Bronchial epithelial cell (primary cell): Measurements from ENCODE around the gene SEMA6A. TPM values are rescaled to one million over a fixed set of nuclear protein-coding genes. Genes with fewer than 3 reads are reported as not detected.

Source experiments
- DNase-seq: peaks from one replicate; pipeline ENCODE4 v3.0.0-alpha.2; 2010; ENCODE audit warnings: low read depth
- FAIRE-seq: peaks from 2 replicates; lab custom pipeline; 2011; peaks lifted over from hg19 to GRCh38; lab: Jason Lieb, UNC
- H3K27me3 ChIP-seq: 2 replicates; pipeline ENCODE4 v1.5.1; 2011; ENCODE audit warnings: low read length; ENCODE audit not compliant: control insufficient read depth, insufficient read depth
- H3K36me3 ChIP-seq: 2 replicates; pipeline ENCODE4 v1.5.1; 2011; ENCODE audit warnings: low read length; ENCODE audit not compliant: control insufficient read depth, insufficient read depth
- H3K4me3 ChIP-seq: 2 replicates; pipeline ENCODE4 v1.5.1; 2011; ENCODE audit warnings: mild to moderate bottlenecking, low read depth, low read length, control low read depth
- total RNA-seq: library from RNA; depleted of rRNA; stranded (reverse); fragments of >200 nt; gene quantifications from 2 replicates; pipeline ENCODE4 v1.2.1, GENCODE V29; 2014
- TF ChIP-seq, protein P1 (sequence below): IDR thresholded peaks from 2 replicates; pipeline ENCODE4 v1.5.1; 2011; ENCODE audit warnings: mild to moderate bottlenecking, moderate library complexity, low read length, control low read depth, inconsistent platforms; ENCODE audit not compliant: insufficient read depth, severe bottlenecking

SEMA6A gene
- total RNA-seq, 1 donor from 2014 or later = 0.53 TPM

GRCh38 chr5:116418016-116418415 is 156.6 kb downstream of the SEMA6A start:
- TF ChIP-seq, protein P1, sequence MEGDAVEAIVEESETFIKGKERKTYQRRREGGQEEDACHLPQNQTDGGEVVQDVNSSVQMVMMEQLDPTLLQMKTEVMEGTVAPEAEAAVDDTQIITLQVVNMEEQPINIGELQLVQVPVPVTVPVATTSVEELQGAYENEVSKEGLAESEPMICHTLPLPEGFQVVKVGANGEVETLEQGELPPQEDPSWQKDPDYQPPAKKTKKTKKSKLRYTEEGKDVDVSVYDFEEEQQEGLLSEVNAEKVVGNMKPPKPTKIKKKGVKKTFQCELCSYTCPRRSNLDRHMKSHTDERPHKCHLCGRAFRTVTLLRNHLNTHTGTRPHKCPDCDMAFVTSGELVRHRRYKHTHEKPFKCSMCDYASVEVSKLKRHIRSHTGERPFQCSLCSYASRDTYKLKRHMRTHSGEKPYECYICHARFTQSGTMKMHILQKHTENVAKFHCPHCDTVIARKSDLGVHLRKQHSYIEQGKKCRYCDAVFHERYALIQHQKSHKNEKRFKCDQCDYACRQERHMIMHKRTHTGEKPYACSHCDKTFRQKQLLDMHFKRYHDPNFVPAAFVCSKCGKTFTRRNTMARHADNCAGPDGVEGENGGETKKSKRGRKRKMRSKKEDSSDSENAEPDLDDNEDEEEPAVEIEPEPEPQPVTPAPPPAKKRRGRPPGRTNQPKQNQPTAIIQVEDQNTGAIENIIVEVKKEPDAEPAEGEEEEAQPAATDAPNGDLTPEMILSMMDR = no peak
- Histone ChIP-seq H3K27me3 (no peaks in the 10 kb centered on the region), H3K4me3 (no peak overlapping the region), H3K36me3 (no peaks in the 10 kb centered on the region)
- FAIRE-seq (no peak), DNase-seq (no peak)

- Histone ChIP-seq H3K27me3 (no peaks in the 10 kb centered on the region), H3K4me3 (no peak overlapping the region), H3K36me3 (no peaks in the 10 kb centered on the region)
- TF ChIP-seq, protein P1 = no peak
- no peak for DNase-seq
- FAIRE-seq = peak; percentile 47
Observed at GRCh38 chr5:116415989-116416388, 158.6 kb downstream of the SEMA6A start.

DNA sequence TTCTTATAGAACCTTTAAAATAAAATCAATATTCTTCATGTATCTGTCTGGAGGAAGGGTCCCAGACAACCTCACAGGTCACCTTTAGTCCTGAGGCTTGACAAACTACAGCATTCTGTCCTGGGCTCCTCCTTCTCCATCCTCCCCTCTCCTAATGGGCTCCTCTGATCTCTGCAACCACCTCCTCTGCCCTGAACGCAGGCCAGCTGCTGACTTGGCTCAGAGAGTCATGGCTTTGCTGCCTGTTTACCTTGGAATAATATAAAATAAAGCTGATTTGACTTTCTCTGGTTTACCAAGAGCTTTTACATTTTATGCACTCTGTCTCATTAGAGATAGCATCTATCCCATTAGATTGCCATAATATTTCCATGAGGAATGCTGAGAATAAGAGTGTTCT is 159.4 kb downstream of the SEMA6A start:
- no peak for FAIRE-seq
- DNase-seq = no peak
- Histone ChIP-seq H3K36me3 (no peaks in the 10 kb centered on the region), H3K4me3 (no peak overlapping the region), H3K27me3 (no peaks in the 10 kb centered on the region)
- TF ChIP-seq, protein P1 = no peak

GRCh38 chr5:116411101-116411571 is 163.5 kb downstream of the SEMA6A start:
- Histone ChIP-seq H3K4me3 (no peak overlapping the region), H3K36me3 (no peaks in the 10 kb centered on the region), H3K27me3 (no peaks in the 10 kb centered on the region)
- TF ChIP-seq, protein P1 = no peak
- FAIRE-seq (no peak), DNase-seq (no peak)

GRCh38 chr5:116410336-116410890 is 164.2 kb downstream of the SEMA6A start:
- Histone ChIP-seq H3K36me3 (no peaks in the 10 kb centered on the region), H3K27me3 (no peaks in the 10 kb centered on the region), H3K4me3 (no peak overlapping the region)
- TF ChIP-seq, protein P1 = no peak
- DNase-seq (no peak), FAIRE-seq (no peak)
